HG02642 (cell line): Measurements from ENCODE around the gene LPCAT2.

Source experiments
- ATAC-seq: cut with Tn5 transposase; IDR thresholded peaks from one replicate; pipeline ENCODE4 v1.9.1; 2021; ENCODE audit warnings: mild to moderate bottlenecking; ENCODE audit not compliant: unreplicated experiment, poor library complexity

LPCAT2 gene

DNA sequence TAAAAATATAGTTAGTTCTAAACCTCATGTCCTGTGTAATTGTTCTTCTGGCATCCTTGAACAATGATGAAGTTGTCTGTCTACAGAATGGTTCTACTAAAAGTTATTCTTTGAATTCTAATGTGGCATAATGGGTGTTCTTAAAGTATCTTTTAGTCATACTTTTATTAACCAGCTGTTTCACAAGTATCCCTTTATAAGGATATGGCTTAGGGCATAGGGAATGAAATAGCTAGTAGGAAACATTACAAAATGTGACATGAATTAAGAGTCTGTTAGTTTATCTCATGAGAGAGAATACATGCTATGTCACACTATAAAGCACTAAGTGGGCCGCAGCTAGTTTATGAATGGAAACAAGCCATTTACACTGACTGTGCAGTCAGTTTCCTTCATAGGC lies 31.3 kb downstream of the LPCAT2 start:
- ATAC-seq: no peak

DNA sequence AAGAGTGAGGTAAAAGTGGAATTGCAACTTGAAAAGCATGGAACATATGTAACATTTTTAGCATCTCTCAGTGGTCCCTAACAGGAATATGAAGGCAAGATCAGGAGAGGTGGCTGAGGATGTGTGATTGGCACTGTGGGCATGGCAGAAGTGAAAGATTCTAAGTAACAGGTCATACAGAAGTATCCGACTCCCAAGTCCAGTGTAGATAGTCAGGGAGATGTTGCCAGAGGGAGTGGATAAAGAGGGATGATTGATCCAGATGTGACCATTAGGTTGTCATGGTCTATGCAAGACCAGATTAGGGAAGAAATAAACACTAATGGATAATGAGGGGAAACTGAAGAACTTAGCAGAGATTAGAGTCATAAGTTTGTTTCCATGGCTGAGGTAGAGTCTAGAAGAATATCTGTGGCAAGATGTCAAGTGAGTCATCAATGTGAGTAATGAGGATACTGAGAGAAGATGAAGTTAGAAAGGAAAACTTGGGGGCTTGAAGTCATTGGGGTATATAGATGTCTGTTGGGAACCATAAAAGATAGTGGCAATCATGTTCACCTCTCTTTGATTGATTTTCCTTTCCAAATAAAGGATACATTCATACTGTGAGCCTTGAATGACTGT lies 33.7 kb downstream of the LPCAT2 start:
- ATAC-seq: no peak

DNA sequence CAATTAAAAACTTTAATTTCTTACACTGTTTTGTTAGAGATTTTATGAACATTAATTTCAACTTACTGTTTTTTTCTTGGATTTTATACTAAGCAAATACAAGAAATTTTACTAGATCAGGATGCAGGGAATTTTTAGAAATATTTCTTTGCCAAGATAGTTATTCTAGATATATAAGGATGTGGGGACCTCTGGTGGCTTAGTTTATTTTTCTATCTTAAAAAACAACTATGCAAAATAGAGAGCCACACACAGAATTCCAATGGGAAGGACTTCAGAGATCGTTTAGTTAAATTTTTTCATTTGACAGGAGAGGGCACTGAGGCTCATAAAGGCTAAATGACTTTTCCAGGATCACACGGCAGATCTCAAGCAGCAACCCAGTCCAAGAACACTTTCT lies 34.6 kb downstream of the LPCAT2 start:
- ATAC-seq: no peak

DNA sequence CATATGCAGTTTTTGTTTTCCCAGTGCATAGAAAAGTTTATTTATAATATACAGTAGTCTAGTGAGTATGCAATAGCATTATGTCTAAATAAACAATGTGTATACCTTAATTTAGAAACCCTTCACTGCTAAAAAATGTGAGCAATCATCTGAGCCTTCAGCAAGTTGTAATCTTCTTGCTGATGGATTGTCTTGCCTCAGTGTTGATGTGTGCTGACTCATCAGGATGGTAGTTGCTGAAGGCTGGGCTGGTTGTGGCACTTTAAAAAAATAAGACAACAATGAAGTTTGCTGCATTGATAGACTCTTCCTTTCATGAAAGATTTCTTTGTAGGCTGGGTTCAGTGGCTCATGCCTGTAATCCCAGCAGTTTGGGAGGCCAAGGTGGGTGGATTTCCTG lies 43.7 kb downstream of the LPCAT2 start:
- ATAC-seq: no peak

DNA sequence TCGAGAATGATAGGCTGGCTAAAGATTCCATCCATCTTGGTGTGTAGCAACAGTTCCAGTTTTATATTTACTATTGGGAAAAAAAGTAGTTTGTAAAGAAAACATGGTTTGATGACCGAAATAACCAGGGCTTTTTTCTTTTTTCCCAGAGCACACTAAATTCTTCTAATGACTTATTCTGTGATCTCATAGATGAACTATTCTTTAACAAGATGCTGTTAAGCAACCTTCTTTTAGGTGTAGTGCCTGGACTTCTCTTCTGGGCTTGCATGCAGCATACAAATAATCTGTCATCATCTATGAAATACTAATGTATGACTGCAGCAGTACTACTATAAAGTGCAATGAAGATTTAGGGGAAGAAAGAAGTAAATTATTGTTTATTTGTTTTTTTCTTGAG lies 46.6 kb downstream of the LPCAT2 start:
- no peak for ATAC-seq

DNA sequence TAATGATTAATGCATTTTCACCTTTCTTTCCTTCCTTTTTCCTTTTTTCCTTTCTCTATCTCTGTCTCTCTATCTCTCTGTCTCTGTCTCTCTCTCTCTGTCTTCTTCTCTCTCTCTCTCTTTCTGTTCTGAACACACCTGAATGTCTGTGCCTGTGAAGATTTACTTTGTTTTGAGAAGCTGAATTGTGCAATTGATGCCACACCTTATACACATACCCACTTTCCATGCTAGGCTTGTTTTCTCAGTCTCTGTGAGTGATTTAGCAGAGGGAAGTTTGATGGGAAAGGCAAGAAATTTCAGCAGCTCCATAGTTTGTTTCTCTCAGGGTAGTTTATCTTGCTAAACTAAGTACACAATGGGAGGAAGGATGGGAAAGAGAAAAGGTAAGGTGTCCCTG lies 48.3 kb downstream of the LPCAT2 start:
- ATAC-seq: no peak

DNA sequence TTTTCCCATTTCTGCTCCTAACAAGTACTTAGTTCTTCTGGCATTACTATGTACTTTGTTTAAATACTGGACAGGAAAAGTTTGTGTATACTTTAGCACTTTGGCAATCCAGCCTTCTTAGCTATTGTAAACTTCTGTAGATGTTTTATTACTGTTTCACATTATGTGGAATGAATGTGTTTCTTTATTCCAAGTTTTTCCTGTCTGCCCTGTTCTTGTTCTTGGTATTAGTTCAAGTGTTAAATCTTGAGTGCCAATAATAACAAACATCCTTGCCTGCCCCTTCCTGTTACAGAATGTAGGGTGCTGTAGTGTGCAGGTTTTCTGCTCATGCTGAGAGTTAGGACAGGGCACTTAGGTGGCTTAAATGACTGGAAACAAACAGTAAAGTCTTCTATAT lies 50.4 kb downstream of the LPCAT2 start:
- no peak for ATAC-seq

DNA sequence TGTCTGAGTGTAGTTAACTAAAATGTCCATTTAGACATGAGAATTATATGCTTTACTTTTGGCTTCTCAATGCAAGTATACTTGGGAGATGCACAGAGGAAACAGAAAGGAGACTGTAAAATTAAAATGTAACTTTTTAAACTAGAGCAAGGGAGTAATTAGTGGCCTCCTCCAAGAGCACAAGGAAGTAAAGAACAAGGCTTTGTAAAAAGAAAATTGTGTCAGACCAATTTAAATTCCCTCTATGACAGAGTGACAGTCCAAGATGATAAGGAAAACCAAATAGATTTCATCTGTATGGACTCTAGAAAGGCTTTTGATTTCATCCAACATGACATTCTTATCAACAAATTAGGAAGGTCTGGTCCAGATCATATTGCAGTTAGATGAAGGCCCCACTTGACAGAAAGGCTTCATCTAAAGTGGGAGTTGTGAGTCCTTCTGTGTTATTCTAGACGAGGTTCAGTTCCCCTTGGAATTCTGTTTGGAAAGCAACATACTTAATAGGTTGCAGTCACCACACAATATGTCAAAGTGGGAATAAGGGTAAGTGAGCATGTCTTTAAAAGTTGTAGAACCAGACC lies 51.2 kb downstream of the LPCAT2 start:
- no peak for ATAC-seq

DNA sequence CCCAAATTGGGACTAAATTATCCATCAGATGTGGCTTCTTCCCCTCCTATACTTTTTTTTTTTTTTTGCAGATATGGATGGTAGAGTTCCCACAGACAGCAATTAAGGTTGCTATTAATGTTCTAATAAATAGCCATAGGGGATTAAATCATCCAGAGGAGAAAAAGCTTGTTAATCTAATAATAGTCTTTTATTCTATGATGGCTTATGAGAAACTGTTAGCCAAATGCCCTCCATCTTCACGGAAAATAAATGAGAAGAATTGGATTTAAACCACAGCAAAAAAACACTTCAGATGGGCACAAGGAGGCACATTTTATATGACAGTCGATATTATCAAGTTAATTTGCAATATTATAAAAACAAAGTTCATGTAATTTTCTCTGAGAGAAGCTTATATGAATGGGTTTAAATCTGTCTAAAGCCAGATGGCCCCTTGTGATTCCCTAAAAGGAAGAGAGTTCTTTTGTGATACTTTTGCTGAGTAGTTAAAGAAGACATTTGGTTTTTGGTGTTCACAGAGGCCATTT lies 52.5 kb downstream of the LPCAT2 start:
- ATAC-seq: no peak

DNA sequence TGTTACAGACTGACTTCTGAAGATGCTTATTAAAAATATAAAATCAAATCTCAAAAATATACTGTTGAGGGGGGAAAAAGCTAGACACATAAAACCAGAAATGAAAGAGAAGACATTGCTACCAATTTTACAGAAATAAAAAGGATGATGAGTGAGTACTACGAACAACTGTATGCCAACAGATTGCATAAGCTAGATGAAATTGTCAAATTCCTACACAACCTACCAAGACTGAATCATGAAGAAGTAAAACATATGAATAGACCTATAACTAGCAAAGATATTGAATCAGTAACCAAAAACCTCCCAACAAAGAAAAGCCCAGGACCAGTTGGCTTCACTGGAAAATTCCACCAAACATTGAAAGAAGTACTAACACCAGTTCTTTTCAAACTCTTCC lies 54.1 kb downstream of the LPCAT2 start:
- ATAC-seq: no peak

DNA sequence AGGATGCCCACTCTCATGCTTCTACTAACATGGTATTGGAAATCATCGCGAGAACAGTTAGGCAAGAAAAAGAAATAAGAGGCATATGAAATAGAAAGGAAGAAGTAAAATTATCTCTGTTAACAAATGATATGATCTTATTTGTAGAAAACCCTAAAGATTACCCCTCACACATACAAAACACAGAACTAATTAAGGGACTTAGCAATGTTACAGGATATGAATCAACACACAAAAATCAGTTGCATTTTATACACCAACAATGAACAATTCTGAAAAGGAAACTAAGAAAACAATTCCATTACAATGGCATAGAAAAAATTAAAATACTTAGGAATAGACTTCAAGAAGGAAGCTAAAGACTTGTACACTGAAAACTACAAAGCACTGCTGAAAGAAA lies 54.9 kb downstream of the LPCAT2 start:
- ATAC-seq: no peak

DNA sequence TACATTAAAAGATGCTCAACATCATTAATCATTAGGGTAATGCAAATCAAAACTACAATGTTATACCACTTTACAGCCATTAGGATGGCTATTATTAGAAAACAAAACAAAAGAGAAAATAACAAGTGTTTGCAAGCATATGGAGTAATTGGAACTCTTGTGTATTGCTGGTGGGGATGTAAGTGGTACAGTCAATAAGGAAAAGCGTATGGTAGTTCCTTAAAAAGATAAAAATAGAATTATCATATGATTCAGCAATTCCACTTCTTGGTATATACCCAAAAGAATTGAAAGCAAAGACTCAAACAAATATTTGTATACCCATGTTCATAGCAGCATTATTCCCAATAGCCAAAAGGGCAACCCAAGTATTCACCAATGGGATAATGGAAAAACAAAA lies 56.2 kb downstream of the LPCAT2 start:
- ATAC-seq: no peak

DNA sequence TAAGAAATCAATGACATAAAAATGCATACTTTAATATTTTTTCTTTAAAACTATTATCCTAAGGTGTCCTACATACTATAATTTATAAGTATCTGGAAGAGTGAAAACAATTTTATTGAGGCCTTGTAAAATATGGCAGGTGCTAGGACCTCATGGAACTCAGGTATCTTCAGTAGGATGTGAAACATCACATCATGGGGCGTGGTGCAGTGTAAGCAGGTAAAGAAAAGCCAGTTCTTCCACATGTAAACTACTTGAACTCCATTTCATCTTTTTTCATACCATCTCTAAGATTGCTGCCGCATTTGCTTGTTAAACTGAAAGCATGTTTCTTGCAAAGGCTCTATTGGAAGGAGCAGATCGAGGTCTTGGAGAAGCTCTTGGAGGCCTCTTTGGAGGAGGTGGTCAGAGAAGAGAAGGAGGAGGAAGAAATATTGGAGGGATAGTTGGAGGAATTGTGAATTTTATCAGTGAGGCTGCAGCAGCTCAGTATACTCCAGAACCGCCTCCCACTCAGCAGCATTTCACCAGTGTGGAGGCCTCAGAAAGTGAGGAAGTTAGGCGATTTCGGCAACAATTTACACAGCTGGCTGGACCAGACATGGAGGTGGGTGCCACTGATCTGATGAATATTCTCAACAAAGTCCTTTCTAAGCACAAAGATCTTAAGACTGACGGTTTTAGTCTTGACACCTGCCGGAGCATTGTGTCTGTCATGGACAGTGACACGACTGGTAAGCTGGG lies 57.7 kb downstream of the LPCAT2 start, which contains the start of gene CAPNS2:
Gene CAPNS2, plus strand, starts transcription at position 253 of the 744 bp plus-strand sequence. Its CDS starts 73 bp downstream, at position 326.
- ATAC-seq: no peak

DNA sequence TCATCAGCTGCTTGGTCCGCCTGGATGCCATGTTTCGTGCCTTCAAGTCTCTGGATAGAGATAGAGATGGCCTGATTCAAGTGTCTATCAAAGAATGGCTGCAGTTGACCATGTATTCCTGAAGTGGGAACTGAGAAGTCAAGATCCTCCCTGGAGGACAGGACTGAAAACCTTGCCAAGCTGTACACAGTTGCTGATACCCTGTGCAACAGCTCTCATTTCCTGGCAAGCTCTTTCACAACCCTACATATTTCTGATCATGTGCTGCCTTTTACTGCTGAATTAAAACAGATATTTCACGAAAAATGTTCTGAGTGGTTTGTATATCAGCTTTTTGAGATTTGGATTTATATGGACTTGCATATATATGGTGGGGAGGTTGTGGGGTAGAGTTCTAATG lies 58.5 kb downstream of the LPCAT2 start:
- ATAC-seq: no peak

DNA sequence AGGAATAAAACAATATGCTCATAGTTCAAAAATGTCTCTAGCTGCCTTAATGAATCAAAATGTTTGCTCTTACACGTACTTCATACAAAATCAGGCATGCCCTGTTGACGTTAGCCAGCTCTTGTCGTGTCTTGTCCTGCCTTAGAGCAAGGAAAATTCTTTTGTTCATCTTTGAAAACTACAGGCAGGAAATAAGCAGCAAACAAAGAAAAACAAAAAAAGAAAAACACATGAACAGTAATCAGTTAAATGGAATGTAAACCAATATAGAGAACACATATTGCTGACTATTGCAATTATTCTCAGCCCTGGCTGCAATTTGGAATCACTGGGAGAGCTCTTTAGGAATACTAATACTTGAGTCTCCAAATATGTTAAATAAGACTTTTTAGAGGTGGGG lies 59.3 kb downstream of the LPCAT2 start:
- ATAC-seq: no peak

DNA sequence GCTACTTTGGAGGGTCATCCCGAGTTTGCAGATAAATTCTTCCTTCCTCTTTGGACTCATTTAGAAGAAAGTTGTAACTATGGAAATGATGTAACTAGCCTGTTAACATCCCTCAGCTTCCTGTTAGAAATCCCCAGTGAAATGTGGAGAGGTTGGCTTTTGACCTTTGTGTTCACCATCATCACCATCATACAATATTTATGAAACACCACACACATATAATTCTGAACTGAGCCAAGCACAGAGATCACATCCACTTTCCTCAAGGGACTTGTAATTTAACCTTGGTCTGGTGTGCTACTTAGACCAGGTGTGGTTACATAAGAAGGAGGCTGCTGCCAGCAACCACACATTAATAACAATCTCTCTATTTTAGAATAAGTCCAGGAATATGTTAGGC lies 60.2 kb downstream of the LPCAT2 start:
- ATAC-seq: no peak

DNA sequence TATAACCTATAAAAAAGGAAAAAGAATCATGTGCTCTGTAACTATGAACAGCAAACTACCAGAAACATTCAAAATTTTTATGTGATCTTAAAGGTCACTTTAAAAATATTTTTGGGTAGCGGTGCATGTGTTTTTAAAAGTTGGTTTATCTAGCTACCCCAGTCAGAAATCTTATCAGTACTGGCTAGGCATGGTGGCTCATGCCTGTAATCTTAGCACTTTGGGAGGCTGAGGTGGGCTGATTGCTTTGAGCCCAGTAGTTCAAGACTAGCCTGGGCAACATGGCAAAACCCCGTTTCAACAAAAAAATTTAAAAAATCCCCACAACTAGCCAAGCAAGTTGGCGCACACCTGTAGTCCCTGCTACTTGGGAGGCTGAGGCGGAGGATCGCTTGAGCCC lies 61.3 kb downstream of the LPCAT2 start:
- ATAC-seq: no peak

DNA sequence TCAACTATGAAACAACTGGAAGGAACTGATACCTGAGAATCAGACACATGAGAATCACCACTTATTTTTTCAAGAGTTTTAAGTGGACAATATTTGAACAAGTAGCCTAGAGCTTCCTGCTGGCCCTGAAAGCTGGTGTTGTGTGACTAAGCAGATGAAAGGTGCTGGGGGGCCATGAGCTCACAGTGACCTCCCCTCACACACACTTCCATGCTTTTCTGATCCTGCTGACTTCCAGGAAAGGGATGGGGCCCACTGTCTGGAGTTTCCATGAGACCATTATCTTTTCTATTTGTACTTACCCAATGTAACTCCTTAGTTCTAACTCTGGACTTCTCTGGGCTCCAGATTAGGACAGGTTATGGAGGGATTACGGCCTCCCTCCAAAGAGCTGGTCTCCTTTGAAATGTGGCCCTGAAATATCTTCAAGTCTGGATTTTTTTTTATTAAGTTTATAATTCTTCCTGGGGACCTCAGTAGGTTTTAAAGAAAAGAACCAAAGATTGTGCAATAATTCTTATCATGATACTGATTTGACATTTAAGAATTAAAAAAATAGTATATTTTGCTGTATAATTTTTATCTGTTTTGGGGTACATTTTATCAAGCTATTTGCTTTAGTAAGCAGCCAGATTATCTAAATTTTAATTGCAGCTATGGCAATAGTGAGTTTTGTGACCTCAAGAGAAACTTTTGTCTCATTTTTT lies 62.5 kb downstream of the LPCAT2 start:
- no peak for ATAC-seq

DNA sequence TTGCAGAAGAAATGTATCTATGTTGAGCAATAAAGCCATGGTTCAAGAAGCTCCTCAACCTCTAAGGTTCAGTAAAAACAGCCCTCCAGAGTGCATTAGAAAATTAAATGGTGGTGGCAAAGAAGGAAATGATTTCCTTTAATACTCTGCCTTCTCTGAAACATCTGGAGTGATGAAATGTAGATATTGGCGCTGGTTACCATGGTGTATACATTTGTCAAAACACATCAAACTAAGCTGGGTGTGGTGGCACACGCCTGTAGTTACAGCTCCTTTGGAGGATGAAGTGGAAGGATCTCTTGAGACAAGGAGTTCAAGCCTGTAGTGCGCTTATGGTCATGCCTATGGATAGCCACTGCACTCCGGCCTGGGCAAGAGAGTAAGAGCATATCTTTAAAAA lies 63.6 kb downstream of the LPCAT2 start:
- ATAC-seq: no peak

DNA sequence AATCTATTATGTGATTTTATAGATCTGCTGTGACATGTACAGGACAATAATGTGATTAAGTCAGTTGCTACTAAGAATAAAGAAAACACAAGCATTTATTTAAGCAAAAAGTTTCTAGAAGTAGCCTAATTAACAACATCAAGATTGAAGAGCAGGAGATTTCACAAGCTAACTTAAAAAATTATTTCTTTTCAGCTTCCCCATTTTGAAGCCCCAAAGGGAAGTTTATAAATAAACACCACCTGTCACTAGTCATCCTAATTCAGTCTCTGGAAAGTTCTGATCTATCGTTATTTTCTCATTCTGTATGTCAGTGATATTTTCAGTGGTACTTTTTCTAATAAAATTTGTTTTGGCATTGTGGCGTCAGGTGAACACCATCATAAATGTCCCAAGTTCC lies 65.9 kb downstream of the LPCAT2 start:
- ATAC-seq: no peak

DNA sequence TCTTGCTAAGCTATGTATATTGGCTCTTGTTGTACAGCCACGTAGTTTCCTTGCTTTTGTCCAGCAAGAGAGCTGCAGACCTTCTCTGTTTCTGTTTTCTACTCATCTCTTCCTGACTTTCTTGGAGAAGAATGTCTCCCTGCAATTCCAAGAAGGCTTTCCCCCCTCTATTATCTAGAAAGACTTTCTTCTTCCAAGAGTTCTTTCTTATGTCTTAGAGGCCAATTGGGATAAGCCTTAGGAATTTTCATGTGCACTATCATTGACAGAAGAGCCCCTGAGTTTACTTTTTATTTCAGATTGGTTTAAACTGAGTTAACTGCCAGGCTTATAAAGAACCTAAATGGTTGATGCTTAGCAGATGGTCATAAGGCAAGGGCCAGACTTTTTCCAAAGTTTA lies 66.6 kb downstream of the LPCAT2 start:
- ATAC-seq: no peak
